AG10803 (cell line): ENCODE measurements around the gene BMP5.
"Not testable (repeated sequence)": the region's sequence is repeated elsewhere in the genome, so short reads cannot be mapped to it uniquely, and the experiment has no call there.

Source experiments
- DNase-seq: peaks from one replicate; pipeline ENCODE4 v3.0.0; 2010; ENCODE audit warnings: low read depth
- H3K4me3 ChIP-seq: 2 replicates; pipeline ENCODE4 v1.5.1; 2011; ENCODE audit warnings: mild to moderate bottlenecking, low read length, control low read depth
- TF ChIP-seq, protein P1 (sequence below): conservative IDR thresholded peaks from 2 replicates; pipeline ENCODE4 v1.5.1; 2011; ENCODE audit warnings: mild to moderate bottlenecking, low read length, control low read depth, inconsistent platforms

Gene BMP5

DNA sequence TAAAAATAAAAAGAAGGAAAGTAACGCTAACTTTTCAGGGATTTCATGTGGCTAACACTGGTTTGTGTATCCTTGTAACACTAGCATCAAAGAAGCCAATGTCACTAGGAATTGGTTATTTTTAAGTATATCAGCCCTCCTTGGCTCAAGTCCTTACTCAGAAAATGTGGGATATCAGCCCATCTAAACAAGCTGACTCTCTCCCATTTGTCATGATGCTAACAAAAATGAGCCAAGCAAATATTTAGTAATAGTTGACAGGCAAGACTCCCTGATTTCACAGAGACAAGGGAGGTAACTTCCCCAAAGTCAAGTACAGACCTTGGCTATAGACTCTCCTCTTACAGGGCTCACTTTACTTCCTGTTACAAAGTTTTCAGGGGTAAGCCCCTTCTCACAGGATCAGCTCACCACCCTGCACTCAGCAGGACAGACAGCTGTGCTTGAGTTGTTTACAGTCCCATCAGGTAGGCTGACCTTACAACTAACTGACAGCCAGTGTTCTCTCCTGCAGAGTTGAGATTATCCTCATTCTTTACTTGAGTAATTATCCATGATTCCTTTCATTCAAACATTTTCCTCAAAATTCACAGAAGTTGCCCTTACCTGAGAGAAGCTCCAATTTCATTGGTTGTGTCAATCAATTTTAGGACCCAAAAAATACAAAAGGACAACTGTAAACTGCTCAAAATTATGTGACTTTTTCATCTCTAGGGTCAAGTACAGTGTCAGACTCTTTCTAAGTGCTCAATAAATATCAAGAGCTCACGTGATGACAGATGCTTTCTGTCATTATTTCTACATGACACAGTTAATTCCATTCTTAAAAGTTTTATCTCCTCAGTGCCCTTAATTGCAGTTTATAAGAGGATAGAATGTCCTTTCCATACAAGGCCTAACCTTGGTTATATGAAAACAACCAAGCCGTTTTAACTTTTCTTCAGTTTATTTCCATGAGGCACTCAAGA is 38.1 kb upstream of the BMP5 start:
- DNase-seq, result no peak
- no peak overlapping the region for H3K4me3 ChIP-seq
- TF ChIP-seq, protein P1, sequence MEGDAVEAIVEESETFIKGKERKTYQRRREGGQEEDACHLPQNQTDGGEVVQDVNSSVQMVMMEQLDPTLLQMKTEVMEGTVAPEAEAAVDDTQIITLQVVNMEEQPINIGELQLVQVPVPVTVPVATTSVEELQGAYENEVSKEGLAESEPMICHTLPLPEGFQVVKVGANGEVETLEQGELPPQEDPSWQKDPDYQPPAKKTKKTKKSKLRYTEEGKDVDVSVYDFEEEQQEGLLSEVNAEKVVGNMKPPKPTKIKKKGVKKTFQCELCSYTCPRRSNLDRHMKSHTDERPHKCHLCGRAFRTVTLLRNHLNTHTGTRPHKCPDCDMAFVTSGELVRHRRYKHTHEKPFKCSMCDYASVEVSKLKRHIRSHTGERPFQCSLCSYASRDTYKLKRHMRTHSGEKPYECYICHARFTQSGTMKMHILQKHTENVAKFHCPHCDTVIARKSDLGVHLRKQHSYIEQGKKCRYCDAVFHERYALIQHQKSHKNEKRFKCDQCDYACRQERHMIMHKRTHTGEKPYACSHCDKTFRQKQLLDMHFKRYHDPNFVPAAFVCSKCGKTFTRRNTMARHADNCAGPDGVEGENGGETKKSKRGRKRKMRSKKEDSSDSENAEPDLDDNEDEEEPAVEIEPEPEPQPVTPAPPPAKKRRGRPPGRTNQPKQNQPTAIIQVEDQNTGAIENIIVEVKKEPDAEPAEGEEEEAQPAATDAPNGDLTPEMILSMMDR, result no peak

GRCh38 chr6:55910466-55910865 is 35.1 kb upstream of the BMP5 start:
- not testable (repeated sequence) for DNase-seq

DNA sequence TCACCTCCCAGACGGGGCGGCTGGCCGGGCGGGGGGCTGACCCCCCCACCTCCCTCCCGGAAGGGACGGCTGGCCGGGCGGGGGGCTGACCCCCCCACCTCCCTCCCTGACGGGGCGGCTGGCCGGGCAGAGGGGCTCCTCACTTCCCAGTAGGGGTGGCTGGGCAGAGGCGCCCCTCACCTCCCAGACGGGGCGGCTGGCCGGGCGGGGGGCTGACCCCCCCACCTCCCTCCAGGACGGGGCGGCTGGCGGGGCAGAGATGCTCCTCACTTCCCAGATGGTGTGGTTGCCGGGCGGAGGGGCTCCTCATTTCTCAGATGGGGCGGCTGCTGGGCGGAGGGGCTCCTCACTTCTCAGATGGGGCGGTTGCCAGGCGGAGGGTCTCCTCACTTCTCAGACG is 34.5 kb upstream of the BMP5 start:
- DNase-seq, H3K4me3 ChIP-seq: not testable (repeated sequence)

More at GRCh38 chr6:55910466-55910865, 35.1 kb upstream of the BMP5 start:
- H3K4me3 ChIP-seq, result not testable (repeated sequence)

DNA sequence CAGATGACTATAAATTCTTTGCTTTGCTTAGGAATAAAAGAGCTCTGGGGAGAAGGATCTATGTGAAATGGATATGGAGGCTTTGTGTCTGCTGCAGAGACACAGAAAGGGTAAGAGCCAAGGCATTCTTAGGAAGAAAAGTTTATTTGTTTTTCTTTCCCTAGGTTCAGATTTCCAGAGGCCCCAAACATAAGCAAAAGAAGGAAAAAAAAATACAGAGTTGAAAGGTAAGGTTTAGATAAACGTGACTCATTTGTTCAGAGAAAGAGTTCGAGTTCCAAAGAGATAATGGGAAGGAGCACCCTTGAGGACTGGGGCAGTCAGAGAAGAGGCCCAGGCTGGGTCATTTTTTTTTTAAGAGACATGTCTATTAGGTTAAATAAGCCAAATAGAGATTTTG is 27.4 kb upstream of the BMP5 start:
- no peak for DNase-seq

DNA sequence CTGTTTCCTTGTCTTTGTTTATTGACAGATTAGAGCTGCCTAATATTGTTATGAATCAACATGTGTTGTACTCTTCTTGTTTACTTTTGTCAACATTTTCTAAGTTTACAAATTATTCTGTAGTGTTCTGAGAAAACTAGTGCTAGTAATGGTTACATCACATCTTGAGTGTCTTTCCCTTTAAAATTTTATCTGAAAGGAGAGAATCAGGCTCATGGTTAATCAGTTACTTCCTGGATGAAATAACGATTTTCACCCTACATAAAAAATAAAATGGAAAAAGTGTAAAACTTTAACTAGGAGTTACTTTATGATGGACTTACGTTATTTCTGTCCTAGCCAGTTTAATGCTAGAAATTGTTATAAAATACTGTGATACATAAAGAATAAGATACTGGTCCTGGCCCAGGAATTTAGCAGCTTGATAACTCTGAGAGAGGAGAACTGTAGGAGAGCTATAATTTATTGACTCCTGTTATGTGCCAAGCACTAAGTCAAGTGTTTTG is 26.4 kb upstream of the BMP5 start:
- no peak for DNase-seq
- TF ChIP-seq, protein P1, result no peak
- no peak overlapping the region for H3K4me3 ChIP-seq

More for the DNA sequence above, 27.4 kb upstream of the BMP5 start:
- TF ChIP-seq, protein P1, result no peak
- H3K4me3 ChIP-seq, result no peak overlapping the region

- peak; percentile 40 for DNase-seq
- TF ChIP-seq, protein P1, result no peak
Measured at GRCh38 chr6:55898342-55898741, 23.0 kb upstream of the BMP5 start.

GRCh38 chr6:55897346-55897745 is 22.0 kb upstream of the BMP5 start:
- DNase-seq, result no peak
- TF ChIP-seq, protein P1, result no peak

More at GRCh38 chr6:55898342-55898741, 23.0 kb upstream of the BMP5 start:
- H3K4me3 ChIP-seq, result no peak overlapping the region

More at GRCh38 chr6:55897346-55897745, 22.0 kb upstream of the BMP5 start:
- no peak overlapping the region for H3K4me3 ChIP-seq
